Aorta (tissue), 5 donors: Measurements from ENCODE around the gene SUZ12. TPM values are rescaled to one million over a fixed set of nuclear protein-coding genes. Genes with fewer than 3 reads are reported as not detected.
"Not testable (repeated sequence)": the region's sequence is repeated elsewhere in the genome, so short reads cannot be mapped to it uniquely, and the experiment has no call there.

Experiments
- ATAC-seq: fragments of 200-7000 bp; cut with Tn5 transposase; one replicate; pipeline ENCODE4 v1.9.1; 2022; ENCODE audit warnings: moderate library complexity; ENCODE audit not compliant: low FRiP score
- DNase-seq, 2 donors: peaks; one replicate each; pipeline ENCODE4 v3.0.0-alpha.2; 2020
- H3K27ac ChIP-seq, 2 donors: one replicate each; pipeline ENCODE4 v1.5.1; 2013; ENCODE audit warnings: low read length in 2 of 2, mild to moderate bottlenecking in 2 of 2, moderate library complexity in 2 of 2, control low read depth in 1 of 2, inconsistent platforms in 1 of 2, low read depth in 1 of 2
- H3K27me3 ChIP-seq, 2 donors: one replicate each; pipeline ENCODE4 v1.6.1; 2013; ENCODE audit warnings: control low read depth in 1 of 2, low read length in 1 of 2, mild to moderate bottlenecking in 1 of 2, moderate library complexity in 1 of 2; ENCODE audit not compliant: insufficient read depth in 2 of 2, control insufficient read depth in 1 of 2
- H3K36me3 ChIP-seq, 2 donors: one replicate each; pipeline ENCODE4 v1.6.1; 2013; ENCODE audit warnings: control low read depth in 1 of 2, low read length in 1 of 2, mild to moderate bottlenecking in 1 of 2; ENCODE audit not compliant: insufficient read depth in 2 of 2, control insufficient read depth in 1 of 2
- H3K4me1 ChIP-seq, 2 donors: one replicate each; pipeline ENCODE4 v1.6.1; 2013; ENCODE audit warnings: low read length in 2 of 2, control low read depth in 1 of 2, mild to moderate bottlenecking in 1 of 2, moderate library complexity in 1 of 2; ENCODE audit not compliant: insufficient read depth in 2 of 2, control insufficient read depth in 1 of 2
- H3K4me3 ChIP-seq, 2 donors: one replicate each; pipeline ENCODE4 v1.5.1; 2013; ENCODE audit warnings: low read length in 2 of 2, control low read depth in 1 of 2, mild to moderate bottlenecking in 1 of 2
- H3K9me3 ChIP-seq: one replicate; pipeline ENCODE4 v1.6.1; 2013; ENCODE audit warnings: mild to moderate bottlenecking, low read length; ENCODE audit not compliant: control insufficient read depth
- WGBS, 2 donors: extraction: QIAGEN DNeasy Blood & Tissue Kit; methylation state at CpG; one replicate each; pipeline ENCODE4 v1.1.7; 2013; 5-methylcytosine and 5-hydroxymethylcytosine counted together
- intact Hi-C, 2 donors: fragments of 100-400 bp; cut with DNase I; formaldehyde crosslinking; loops; one replicate each; pipeline versions ENCODE4 v1.14.2 to v1.15.0; 2022
- polyA plus RNA-seq, 2 donors: library from polyadenylated mRNA; stranded (reverse); fragments of 200-250 nt; gene quantifications; one replicate each; pipeline ENCODE4 v1.2.3, GENCODE V29; 2013
- total RNA-seq, 2 donors: library from RNA; stranded (reverse); fragmentation: NEBNext Ultra II Directional; extraction: Animal tissue kit (Norgen Biotek cat#: 25700); gene quantifications; one replicate each; pipeline ENCODE4 v1.2.1, GENCODE V29; 2021
- donor health status: healthy with polysubstance abuse.
- donor health status: Bipolar disorder and iron deficiency.
- donor health status: DM: no; HTN: no; CAD: no.
- donor health status: DM: no; HTN: no; CAD: no.
- donor health status: DM: yes; HTN: yes; CAD: no.

SUZ12 gene
- total and polyA plus RNA-seq, 4 donors: 8.9 to 20.1 (median 13.9) TPM

DNA sequence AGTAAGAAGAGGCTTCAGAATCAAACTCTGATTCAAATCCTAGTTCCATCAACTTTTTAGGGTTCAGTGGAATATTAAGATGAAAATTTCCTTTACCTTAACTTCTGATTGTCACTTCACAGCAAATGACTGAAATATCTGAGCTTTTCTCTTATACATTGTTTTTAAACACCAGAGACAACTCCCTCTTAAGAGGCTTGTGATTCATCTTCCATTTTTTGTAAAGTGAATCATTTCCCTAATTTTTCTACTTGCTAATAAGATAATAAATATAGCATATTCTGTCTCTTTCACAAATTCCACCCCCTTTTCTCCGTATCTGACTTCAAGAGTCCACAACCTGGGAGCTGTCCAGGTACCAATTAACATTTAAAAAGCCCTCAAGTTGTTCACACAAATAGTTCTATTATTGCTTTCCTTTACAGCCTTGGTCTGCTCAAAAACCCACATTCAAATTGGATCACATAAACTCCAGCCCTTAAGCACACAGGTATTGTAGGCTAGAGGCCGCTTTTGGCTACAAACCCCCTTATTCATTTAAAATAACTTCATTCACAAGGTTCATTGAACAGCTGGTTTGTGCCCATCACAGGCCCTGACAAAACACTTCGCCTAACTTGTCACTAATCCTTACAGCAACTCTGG, 21.2 kb upstream of the SUZ12 start:
- no peak overlapping the region for H3K4me3 ChIP-seq
- no peak for ATAC-seq
- no peaks in the 10 kb centered on the region for H3K36me3 ChIP-seq
- DNase-seq: no peak
- no peak overlapping the region for H3K27ac ChIP-seq
- WGBS, 2 donors: 86 to 92% methylated on average over 3 of the region's 3 CpGs
- H3K9me3 ChIP-seq: no peaks in the 10 kb centered on the region
- no peaks in the 10 kb centered on the region for H3K27me3 ChIP-seq
- intact Hi-C loops: no loop called here
- peaks cover 0 to 1% of the 10 kb centered on the region in 2 donors for H3K4me1 ChIP-seq

GRCh38 chr17:31916491-31917064, 20.2 kb upstream of the SUZ12 start:
- DNase-seq: no peak
- no peak overlapping the region for H3K4me3 ChIP-seq
- WGBS, 2 donors: 55 to 65% methylated on average over 36 of the region's 36 CpGs
- peaks cover 0 to 1% of the 10 kb centered on the region in 2 donors for H3K4me1 ChIP-seq
- intact Hi-C loops: no loop called here
- H3K36me3 ChIP-seq: no peaks in the 10 kb centered on the region
- H3K27ac ChIP-seq: no peak overlapping the region
- no peaks in the 10 kb centered on the region for H3K9me3 ChIP-seq
- H3K27me3 ChIP-seq: no peaks in the 10 kb centered on the region
- ATAC-seq: no peak

- Histone ChIP-seq H3K27me3 (no peaks in the 10 kb centered on the region), H3K4me3 (no peak overlapping the region), H3K4me1 (peaks cover 0 to 1% of the 10 kb centered on the region in 2 donors)
Observed at GRCh38 chr17:31917065-31917529, 19.7 kb upstream of the SUZ12 start.

DNA sequence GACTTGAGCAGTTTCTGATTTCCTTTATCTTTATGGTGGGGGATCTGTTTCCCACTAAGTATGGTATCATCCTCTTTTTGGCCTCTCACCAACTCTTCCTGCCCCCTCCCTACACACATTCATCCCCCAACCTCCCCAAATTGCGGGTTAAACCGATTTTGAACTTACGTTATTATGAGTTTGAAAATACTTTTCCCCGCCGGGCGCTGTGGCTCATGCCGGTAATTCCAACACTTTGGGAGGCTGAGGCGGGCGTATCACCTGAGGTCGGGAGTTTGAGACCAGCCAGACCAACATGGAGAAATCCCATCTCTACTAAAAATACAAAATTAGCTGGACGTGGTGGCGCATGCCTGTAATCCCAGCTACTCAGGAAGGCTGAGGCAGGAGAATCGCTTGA, 19.1 kb upstream of the SUZ12 start:
- H3K36me3 ChIP-seq, H3K4me1 ChIP-seq, ATAC-seq, H3K27ac ChIP-seq, DNase-seq, H3K27me3 ChIP-seq, H3K9me3 ChIP-seq, H3K4me3 ChIP-seq, intact Hi-C loops: not testable (repeated sequence)
- WGBS, 2 donors: 95 to 96% methylated on average over 13 of the region's 13 CpGs

More at GRCh38 chr17:31917065-31917529, 19.7 kb upstream of the SUZ12 start:
- no peaks in the 10 kb centered on the region for H3K9me3 ChIP-seq
- ATAC-seq: no peak
- H3K36me3 ChIP-seq: no peaks in the 10 kb centered on the region
- no peak overlapping the region for H3K27ac ChIP-seq
- no peak for DNase-seq
- WGBS, 2 donors: 22% methylated on average over 40 to 44 of the region's 45 CpGs
- intact Hi-C loops: no loop called here

GRCh38 chr17:31918701-31919128, 18.1 kb upstream of the SUZ12 start:
- Histone ChIP-seq H3K27me3 (no peaks in the 10 kb centered on the region), H3K36me3 (no peaks in the 10 kb centered on the region), H3K27ac (no peak overlapping the region), H3K9me3 (no peaks in the 10 kb centered on the region), H3K4me3 (no peak overlapping the region), H3K4me1 (peaks cover 0 to 1% of the 10 kb centered on the region in 2 donors)
- DNase-seq (no peak), ATAC-seq (no peak)
- 71 to 74% methylated on average over 4 of the region's 4 CpGs for WGBS, 2 donors
- intact Hi-C loops: no loop called here

DNA sequence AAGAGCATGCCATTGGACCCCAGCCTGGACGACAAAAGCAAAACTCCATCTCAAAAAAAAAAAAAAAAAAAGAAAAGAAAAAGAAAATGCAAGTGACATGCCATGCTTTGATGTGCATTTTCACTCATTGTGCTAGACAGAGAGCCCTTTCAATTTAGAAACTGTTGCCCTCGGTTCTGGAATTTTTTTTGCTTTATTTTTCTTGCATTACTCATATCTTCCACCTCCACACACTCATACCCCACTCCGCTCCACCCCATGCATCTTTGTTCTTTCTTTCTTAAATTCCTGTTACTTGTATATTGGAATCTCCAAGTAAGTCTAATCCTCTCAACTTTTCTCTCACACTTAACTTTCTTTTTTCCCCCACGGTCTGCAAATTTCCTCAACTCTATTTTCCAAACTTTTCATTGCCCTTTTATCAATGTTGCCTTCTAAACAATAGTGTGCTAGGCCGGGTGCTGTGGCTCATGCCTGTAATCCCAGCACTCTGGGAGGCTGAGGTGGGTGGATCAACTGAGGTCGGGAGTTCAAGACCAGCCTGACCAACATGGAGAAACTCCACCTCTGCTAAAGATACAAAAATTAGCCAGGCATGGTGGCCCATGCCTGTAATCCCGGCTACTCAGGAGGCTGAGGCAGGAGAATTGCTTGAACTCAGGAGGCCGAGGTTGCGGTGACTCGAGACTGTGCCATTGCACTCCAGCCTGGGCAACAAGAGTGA, 16.8 kb upstream of the SUZ12 start:
- H3K4me1 ChIP-seq: peaks cover 0 to 1% of the 10 kb centered on the region in 2 donors
- no peak overlapping the region for H3K27ac ChIP-seq
- H3K36me3 ChIP-seq: no peaks in the 10 kb centered on the region
- no peak for DNase-seq
- no peak for ATAC-seq
- WGBS, 2 donors: 60 to 62% methylated on average over 10 of the region's 10 CpGs
- H3K9me3 ChIP-seq: no peaks in the 10 kb centered on the region
- H3K4me3 ChIP-seq: no peak overlapping the region
- intact Hi-C loops: no loop called here
- H3K27me3 ChIP-seq: no peaks in the 10 kb centered on the region

DNA sequence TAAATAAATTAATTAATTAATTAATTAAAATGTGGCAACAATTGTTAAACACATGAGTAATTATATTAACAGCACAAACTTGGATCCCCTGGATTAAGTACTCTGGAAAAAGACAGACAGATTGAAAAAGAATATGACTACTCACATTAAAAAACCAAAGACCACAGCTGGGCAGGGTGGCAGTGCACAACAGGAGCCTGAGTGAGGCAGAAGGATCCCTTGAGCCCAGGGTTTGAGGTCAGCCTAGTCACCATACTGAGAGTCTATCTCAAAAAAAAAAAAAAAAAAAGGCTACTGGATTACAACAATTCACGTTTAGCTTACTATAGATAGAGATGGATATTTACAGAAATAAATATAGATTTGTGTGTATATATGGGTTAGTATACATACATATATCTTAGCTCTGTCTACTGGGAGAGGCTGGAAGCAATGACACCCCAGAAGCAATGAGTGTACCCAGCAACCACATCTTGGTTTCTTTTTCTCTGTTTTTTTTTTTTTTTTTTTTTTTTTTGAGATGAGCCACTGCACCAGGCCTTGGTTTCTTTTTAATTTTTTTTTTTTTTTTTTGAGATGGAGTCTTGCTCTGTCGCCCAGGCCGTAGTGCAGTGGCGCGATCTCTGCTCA, 10.6 kb upstream of the SUZ12 start:
- no peak for DNase-seq
- Histone ChIP-seq H3K4me1 (no peaks in the 10 kb centered on the region), H3K4me3 (no peak overlapping the region), H3K27ac (no peak overlapping the region), H3K9me3 (no peaks in the 10 kb centered on the region), H3K27me3 (no peaks in the 10 kb centered on the region), H3K36me3 (no peaks in the 10 kb centered on the region)
- intact Hi-C loops: no loop called here
- ATAC-seq: no peak
- 89 to 92% methylated on average over 5 of the region's 5 CpGs for WGBS, 2 donors

DNA sequence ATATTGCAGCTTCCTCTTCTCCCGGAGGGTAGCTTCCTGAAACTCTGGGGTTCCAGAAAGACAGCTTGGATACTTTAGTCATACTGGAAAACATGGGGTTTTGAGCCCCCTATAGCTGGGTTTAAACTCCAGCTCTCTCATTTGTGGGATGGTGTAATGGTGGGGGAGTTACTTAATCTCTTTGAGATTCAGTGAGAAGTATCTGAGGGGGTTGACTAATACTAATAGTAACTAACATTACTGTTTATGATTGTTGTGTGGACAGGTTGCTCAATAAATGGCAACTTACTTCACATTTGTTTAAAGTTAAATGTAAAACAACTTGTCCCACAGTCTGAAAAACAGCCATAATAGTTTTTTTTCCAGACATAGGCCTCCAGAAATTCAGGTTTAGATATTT, 5.1 kb upstream of the SUZ12 start:
- no peaks in the 10 kb centered on the region for H3K36me3 ChIP-seq
- H3K4me3 ChIP-seq: no peak overlapping the region
- no peaks in the 10 kb centered on the region for H3K4me1 ChIP-seq
- 65 to 82% methylated on average over 1 of the region's 1 CpG for WGBS, 2 donors
- no peaks in the 10 kb centered on the region for H3K27me3 ChIP-seq
- no peaks in the 10 kb centered on the region for H3K9me3 ChIP-seq
- intact Hi-C loops: no loop called here
- no peak for ATAC-seq
- DNase-seq: no peak
- no peak overlapping the region for H3K27ac ChIP-seq
